Measurements from ENCODE around the gene ARVCF.

Gene ARVCF

GRCh38 chr22:19931514-19931913, 85.1 kb downstream of the ARVCF start:
- H3K4me3 ChIP-seq (ENCODE audit: low read depth, low read length), result no peak overlapping the region
- no peaks in the 10 kb centered on the region for H3K9me3 ChIP-seq (ENCODE audit: control insufficient read depth, insufficient read depth, low read depth, low read length)
- H3K27ac ChIP-seq (ENCODE audit: extremely low read depth, low read depth, low read length), result no peak overlapping the region
- TF ChIP-seq ZNF791 (tag by site-specific recombination; IDR thresholded peaks at IDR 0.05) (no peak), ZBTB44 (tag by site-specific recombination; IDR thresholded peaks at IDR 0.05) (no peak), ZNF629 (tag by site-specific recombination; IDR thresholded peaks at IDR 0.05) (no peak), ZNF433 (tag by site-specific recombination; IDR thresholded peaks at IDR 0.05; ENCODE audit: low read depth) (no peak), ZNF121 (tag by site-specific recombination; IDR thresholded peaks at IDR 0.05) (peak; percentile 89)
- H3K4me1 ChIP-seq (ENCODE audit: control insufficient read depth, insufficient read depth, low read length), result no peaks in the 10 kb centered on the region
- ChIA-PET POLR2A (interaction anchor here (0.6 kb wide), 2 partner anchors 67 to 487 kb away, joined by 3 to 5 read pairs; no protein-coding TSS in a partner anchor), CTCF (interaction anchor here (0.6 to 1.6 kb wide), 3 partner anchors 22 to 201 kb away, joined by 4 to 6 read pairs (median 5); no protein-coding TSS in a partner anchor)
- H3K36me3 ChIP-seq (ENCODE audit: control insufficient read depth in 2 of 2, insufficient read depth in 1 of 2, low read length in 2 of 2), result peaks cover 0 to 6% of the 10 kb centered on the region in 2 experiments; a peak in 1 of 3 replicates

- TF ChIP-seq ZFHX2 (tag by site-specific recombination; conservative IDR thresholded peaks at IDR 0.05), result peak; percentile 44; the same call in 1 of the 2 replicates
- TF ChIP-seq ZNF155 (tag by site-specific recombination; IDR thresholded peaks at IDR 0.05), result no peak
- TF ChIP-seq ZNF157 (tag by site-specific recombination; IDR thresholded peaks at IDR 0.05), result no peak
- no peak for TF ChIP-seq ZBTB11 (tag by site-specific recombination; conservative IDR thresholded peaks at IDR 0.05; ENCODE audit: low read depth)
- no peak for TF ChIP-seq BCL11A (tag by site-specific recombination; IDR thresholded peaks at IDR 0.05; ENCODE audit: low read depth)
Measured at GRCh38 chr22:19930551-19931486, 85.8 kb downstream of the ARVCF start.

GRCh38 chr22:19929586-19930550, 86.8 kb downstream of the ARVCF start:
- peaks cover 0 to 3% of the 10 kb centered on the region in 2 experiments; a peak in 1 of 3 replicates for H3K36me3 ChIP-seq (ENCODE audit: control insufficient read depth in 2 of 2, insufficient read depth in 1 of 2, low read length in 2 of 2)
- CTCF ChIA-PET, result interaction anchor here (0.6 kb wide), 1 partner anchor 9 kb away, joined by 3 read pairs; no protein-coding TSS in a partner anchor
- POLR2A ChIA-PET, result interaction anchor here (0.6 to 0.7 kb wide), 2 partner anchors 14 to 23 kb away, joined by 3 to 5 read pairs; no protein-coding TSS in a partner anchor
- H3K27ac ChIP-seq (ENCODE audit: extremely low read depth, low read depth, low read length), result no peak overlapping the region
- no peak overlapping the region for H3K4me3 ChIP-seq (ENCODE audit: low read depth, low read length)
- H3K9me3 ChIP-seq (ENCODE audit: control insufficient read depth, insufficient read depth, low read depth, low read length), result no peaks in the 10 kb centered on the region
- H3K4me1 ChIP-seq (ENCODE audit: control insufficient read depth, insufficient read depth, low read length), result no peaks in the 10 kb centered on the region
- TF ChIP-seq ZNF114 (tag by site-specific recombination; IDR thresholded peaks at IDR 0.05) (no peak), ZNF24 (tag by site-specific recombination; IDR thresholded peaks at IDR 0.05) (no peak), ZNF184 (tag by site-specific recombination; IDR thresholded peaks at IDR 0.05) (no peak), ZNF394 (tag by site-specific recombination; IDR thresholded peaks at IDR 0.05; ENCODE audit: borderline replicate concordance) (no peak), ZNF555 (tag by site-specific recombination; conservative IDR thresholded peaks at IDR 0.05) (no peak), GLI4 (tag by site-specific recombination; IDR thresholded peaks at IDR 0.05) (no peak), ZNF423 (tag by site-specific recombination; IDR thresholded peaks at IDR 0.05) (no peak), ZNF473 (tag by site-specific recombination; IDR thresholded peaks at IDR 0.05) (no peak), ZNF221 (tag by site-specific recombination; IDR thresholded peaks at IDR 0.05; ENCODE audit: borderline replicate concordance) (no peak), ZNF629 (tag by site-specific recombination; IDR thresholded peaks at IDR 0.05) (no peak), ZBTB48 (tag by site-specific recombination; IDR thresholded peaks at IDR 0.05) (no peak), ZNF26 (tag by site-specific recombination; IDR thresholded peaks at IDR 0.05) (no peak)

More at GRCh38 chr22:19930551-19931486, 85.8 kb downstream of the ARVCF start:
- Histone ChIP-seq H3K4me3 (ENCODE audit: low read depth, low read length) (no peak overlapping the region), H3K9me3 (ENCODE audit: control insufficient read depth, insufficient read depth, low read depth, low read length) (no peaks in the 10 kb centered on the region), H3K4me1 (ENCODE audit: control insufficient read depth, insufficient read depth, low read length) (no peaks in the 10 kb centered on the region), H3K36me3 (ENCODE audit: control insufficient read depth in 2 of 2, insufficient read depth in 1 of 2, low read length in 2 of 2) (peaks cover 0 to 3% of the 10 kb centered on the region in 2 experiments; a peak in 1 of 3 replicates), H3K27ac (ENCODE audit: extremely low read depth, low read depth, low read length) (no peak overlapping the region)
- ChIA-PET CTCF (interaction anchor here (1.0 to 1.6 kb wide), 2 partner anchors 22 to 200 kb away, joined by 5 to 6 read pairs; no protein-coding TSS in a partner anchor), POLR2A (no interaction called here)
